Esophagus squamous epithelium (tissue), 5 donors: ENCODE results near the gene DDOST. TPM values are rescaled to one million over a fixed set of nuclear protein-coding genes. Genes with fewer than 3 reads are reported as not detected.

Experiments
- DNase-seq: peaks from one replicate; lab custom pipeline; 2025; lab: John Stamatoyannopoulos, UW
- H3K27ac ChIP-seq, 4 donors: fragments of 200-600 bp; sonication (generic); one replicate each; pipeline ENCODE4 v1.5.1; 2016 to 2019; ENCODE audit warnings: mild to moderate bottlenecking in 1 of 4
- H3K27me3 ChIP-seq, 4 donors: fragments of 200-600 bp; sonication (generic); 1 replicate in 3 of 4; 2 replicates in 1 of 4; pipeline versions ENCODE4 v1.5.1 to v1.6.0; 2017 to 2021; ENCODE audit warnings: antibody characterized with exemption in 1 of 4
- H3K36me3 ChIP-seq, 3 donors: fragments of 200-600 bp; sonication (generic); one replicate each; pipeline ENCODE4 v1.5.1; 2016 to 2019
- H3K4me1 ChIP-seq, 3 donors: fragments of 200-600 bp; sonication (generic); one replicate each; pipeline ENCODE4 v1.5.1; 2017 to 2019
- H3K4me3 ChIP-seq, 4 donors: fragments of 200-600 bp; sonication (generic); 1 replicate in 3 of 4; 2 replicates in 1 of 4; pipeline ENCODE4 v1.5.1; 2016 to 2019; ENCODE audit warnings: mild to moderate bottlenecking in 2 of 4, moderate library complexity in 1 of 4
- H3K9me3 ChIP-seq, 3 donors: fragments of 200-600 bp; sonication (generic); one replicate each; pipeline ENCODE4 v1.5.1; 2016 to 2019
- POLR2A ChIP-seq, 4 donors: fragments of 450-650 bp; IDR thresholded peaks; one replicate each; pipeline ENCODE4 v1.6.1; 2017; ENCODE audit warnings: antibody characterized with exemption in 4 of 4, mild to moderate bottlenecking in 4 of 4, moderate library complexity in 3 of 4
- WGBS, 2 donors: methylation state at CpG; one replicate each; pipeline ENCODE4 v1.1.5; 2018; 5-methylcytosine and 5-hydroxymethylcytosine counted together
- intact Hi-C: fragments of 100-400 bp; cut with DNase I; formaldehyde crosslinking; loops from one replicate; pipeline ENCODE4 v1.15.0; 2022
- total RNA-seq, 4 donors: library from RNA; depleted of rRNA; stranded (reverse); fragments of >200 nt; gene quantifications; one replicate each; pipeline ENCODE4 v1.1.0, GENCODE V29; 2016
- TF ChIP-seq, protein P1 (sequence below), 6 experiments: fragments of 450-650 bp in 4 of 6; fragments of 200-600 bp in 2 of 6; sonication (generic) in 2 of 6; IDR thresholded peaks; one replicate each; pipeline ENCODE4 v1.5.1; 2016 to 2019; ENCODE audit warnings: antibody characterized with exemption in 6 of 6, mild to moderate bottlenecking in 4 of 6, moderate library complexity in 4 of 6
- donor health status: DM: yes; HTN: yes; CAD: no.

Gene DDOST
- total RNA-seq, 4 donors from 2014 or later = 106 to 183 (median 127) TPM

DNA sequence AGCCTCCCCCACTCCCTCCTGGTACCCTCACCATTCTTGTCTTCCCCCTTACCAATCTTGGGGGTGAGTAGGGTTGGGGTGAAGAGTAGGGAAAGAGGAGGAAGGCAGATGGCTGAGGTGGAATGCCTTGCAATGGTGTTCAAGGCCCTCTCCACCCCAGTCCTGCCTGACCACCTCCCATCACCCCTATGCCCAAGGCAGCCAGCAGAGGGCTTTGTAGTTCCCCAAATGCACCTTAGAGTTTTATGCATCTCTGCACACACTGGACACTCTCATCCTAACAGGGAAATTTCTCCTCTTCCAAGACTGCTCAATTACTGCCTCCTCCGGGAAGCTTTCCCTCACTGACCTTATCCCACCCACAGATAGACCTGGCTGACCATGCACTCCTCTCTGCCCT lies 41.2 kb upstream of the DDOST start:
- Histone ChIP-seq H3K4me3 (no peak overlapping the region), H3K27ac (no peak overlapping the region), H3K27me3 (no peaks in the 10 kb centered on the region), H3K4me1 (peaks cover 0 to 3% (median 0%) of the 10 kb centered on the region in 3 donors), H3K36me3 (no peaks in the 10 kb centered on the region), H3K9me3 (no peaks in the 10 kb centered on the region)
- WGBS, 2 donors = 79 to 88% methylated on average over 1 of the region's 1 CpG
- intact Hi-C loops = no loop called here
- TF ChIP-seq, protein P1, sequence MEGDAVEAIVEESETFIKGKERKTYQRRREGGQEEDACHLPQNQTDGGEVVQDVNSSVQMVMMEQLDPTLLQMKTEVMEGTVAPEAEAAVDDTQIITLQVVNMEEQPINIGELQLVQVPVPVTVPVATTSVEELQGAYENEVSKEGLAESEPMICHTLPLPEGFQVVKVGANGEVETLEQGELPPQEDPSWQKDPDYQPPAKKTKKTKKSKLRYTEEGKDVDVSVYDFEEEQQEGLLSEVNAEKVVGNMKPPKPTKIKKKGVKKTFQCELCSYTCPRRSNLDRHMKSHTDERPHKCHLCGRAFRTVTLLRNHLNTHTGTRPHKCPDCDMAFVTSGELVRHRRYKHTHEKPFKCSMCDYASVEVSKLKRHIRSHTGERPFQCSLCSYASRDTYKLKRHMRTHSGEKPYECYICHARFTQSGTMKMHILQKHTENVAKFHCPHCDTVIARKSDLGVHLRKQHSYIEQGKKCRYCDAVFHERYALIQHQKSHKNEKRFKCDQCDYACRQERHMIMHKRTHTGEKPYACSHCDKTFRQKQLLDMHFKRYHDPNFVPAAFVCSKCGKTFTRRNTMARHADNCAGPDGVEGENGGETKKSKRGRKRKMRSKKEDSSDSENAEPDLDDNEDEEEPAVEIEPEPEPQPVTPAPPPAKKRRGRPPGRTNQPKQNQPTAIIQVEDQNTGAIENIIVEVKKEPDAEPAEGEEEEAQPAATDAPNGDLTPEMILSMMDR (IDR thresholded peaks at IDR 0.05) = peak in 1 of 6 experiments; percentile 20
- no peak for TF ChIP-seq POLR2A (IDR thresholded peaks at IDR 0.05)
- DNase-seq = no peak

DNA sequence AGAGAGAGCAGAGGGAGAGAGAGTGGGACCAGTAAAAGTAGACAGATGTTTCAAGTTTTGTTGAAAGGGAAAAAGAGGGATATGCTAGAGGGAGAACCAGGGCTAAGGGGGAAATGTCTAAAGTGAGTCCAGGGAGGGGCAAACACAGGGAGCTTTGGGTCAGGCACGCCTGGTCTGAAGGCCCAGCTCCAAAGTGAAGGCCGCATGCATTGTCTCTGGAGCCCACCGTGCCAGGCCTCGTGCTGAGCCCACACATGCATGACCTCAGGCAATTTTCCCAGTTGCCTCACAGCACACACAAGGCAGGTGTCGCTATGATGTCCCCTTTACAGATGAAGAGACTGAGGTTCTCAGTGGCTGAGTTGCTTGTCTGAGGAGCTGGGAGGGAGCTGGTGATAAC lies 40.7 kb upstream of the DDOST start:
- DNase-seq = no peak
- H3K27ac ChIP-seq = no peak overlapping the region
- 81 to 88% methylated on average over 3 to 5 of the region's 5 CpGs for WGBS, 2 donors
- intact Hi-C loops = no loop called here
- no peaks in the 10 kb centered on the region for H3K9me3 ChIP-seq
- H3K27me3 ChIP-seq = no peaks in the 10 kb centered on the region
- H3K4me1 ChIP-seq = peaks cover 0 to 9% (median 5%) of the 10 kb centered on the region in 3 donors
- no peaks in the 10 kb centered on the region for H3K36me3 ChIP-seq
- no peak for TF ChIP-seq POLR2A (IDR thresholded peaks at IDR 0.05)
- TF ChIP-seq, protein P1 (IDR thresholded peaks at IDR 0.05) = no peak
- H3K4me3 ChIP-seq = no peak overlapping the region

DNA sequence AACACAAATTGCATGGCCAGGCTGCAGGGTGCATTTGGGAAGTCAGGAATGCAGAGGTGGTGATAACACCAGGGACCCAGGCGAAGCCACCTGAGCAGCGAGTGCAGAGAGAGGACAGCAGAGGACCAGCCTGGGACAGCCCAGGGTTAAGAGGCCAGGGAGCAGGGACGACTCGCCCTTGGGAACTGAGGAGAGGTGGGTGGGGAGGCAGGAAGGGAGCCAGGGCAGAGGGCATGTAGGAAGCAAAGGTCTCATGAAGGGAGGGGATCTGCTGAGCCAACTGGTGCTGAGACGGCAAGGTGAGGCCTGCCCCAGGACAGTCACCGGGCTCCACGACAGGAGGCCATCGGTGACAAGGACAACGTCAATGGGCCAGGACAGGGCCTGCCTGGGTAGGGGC lies 40.3 kb upstream of the DDOST start:
- WGBS, 2 donors = 82 to 83% methylated on average over 9 of the region's 9 CpGs
- no peaks in the 10 kb centered on the region for H3K9me3 ChIP-seq
- H3K36me3 ChIP-seq = no peaks in the 10 kb centered on the region
- no peak overlapping the region for H3K4me3 ChIP-seq
- H3K27me3 ChIP-seq = no peaks in the 10 kb centered on the region
- TF ChIP-seq, protein P1 (IDR thresholded peaks at IDR 0.05) = no peak
- TF ChIP-seq POLR2A (IDR thresholded peaks at IDR 0.05) = no peak
- peaks cover 0 to 13% (median 7%) of the 10 kb centered on the region in 3 donors for H3K4me1 ChIP-seq
- DNase-seq = no peak
- intact Hi-C loops = no loop called here
- H3K27ac ChIP-seq = no peak overlapping the region

DNA sequence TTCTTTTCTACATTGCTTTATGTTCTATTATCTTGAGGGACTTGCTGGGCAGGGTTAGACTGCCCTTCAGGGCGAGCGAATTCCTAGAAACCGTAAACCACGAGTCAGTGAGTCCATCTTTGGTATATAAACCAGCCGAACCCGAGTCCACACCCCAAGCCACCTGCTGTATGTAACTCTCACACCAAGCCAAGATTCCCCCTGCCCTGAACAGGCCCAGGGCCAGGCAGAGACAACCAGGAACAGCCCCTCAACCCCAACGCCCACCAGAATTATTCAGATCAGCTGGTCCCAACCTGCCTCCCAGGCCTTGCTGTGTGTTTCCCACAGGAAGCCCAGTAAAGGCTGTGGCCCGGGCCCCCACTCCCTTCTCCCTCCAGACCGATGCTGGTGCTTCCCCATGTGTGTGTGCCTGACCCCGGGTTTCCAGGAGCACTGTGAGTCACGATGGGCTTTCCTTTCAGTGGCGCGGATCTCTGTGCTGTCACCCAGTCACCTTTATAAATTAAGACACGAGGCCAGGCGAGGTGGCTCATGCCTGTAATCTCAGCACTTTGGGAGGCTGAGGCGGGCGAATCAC lies 39.6 kb upstream of the DDOST start:
- Histone ChIP-seq H3K27ac (no peak overlapping the region), H3K27me3 (no peaks in the 10 kb centered on the region), H3K4me3 (no peak overlapping the region), H3K36me3 (no peaks in the 10 kb centered on the region), H3K4me1 (peaks cover 4 to 18% (median 12%) of the 10 kb centered on the region in 3 donors), H3K9me3 (no peaks in the 10 kb centered on the region)
- WGBS, 2 donors = 76 to 78% methylated on average over 13 to 17 of the region's 17 CpGs
- intact Hi-C loops = no loop called here
- no peak for TF ChIP-seq POLR2A (IDR thresholded peaks at IDR 0.05)
- TF ChIP-seq, protein P1 (IDR thresholded peaks at IDR 0.05) = no peak
- DNase-seq = no peak

DNA sequence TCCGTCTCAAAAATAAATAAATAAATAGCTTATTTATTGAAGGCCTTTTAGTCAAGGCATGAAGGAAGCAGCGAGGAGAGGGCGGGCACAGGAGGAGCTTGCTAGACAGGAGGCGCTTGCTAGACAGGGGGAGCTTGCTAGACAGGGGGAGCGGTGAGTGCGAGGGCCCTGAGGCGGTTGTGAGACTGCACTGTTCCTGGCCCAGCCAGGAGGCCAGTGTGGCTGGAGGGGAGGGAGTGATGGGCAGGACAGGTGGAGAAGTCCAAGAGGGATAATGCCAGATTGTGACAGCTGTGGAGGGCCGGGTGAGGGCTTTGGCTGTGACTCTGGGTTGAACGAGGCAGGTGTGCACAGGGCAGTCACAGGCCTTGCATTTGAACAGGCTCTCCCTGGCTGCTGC lies 38.4 kb upstream of the DDOST start:
- no peak for TF ChIP-seq POLR2A (IDR thresholded peaks at IDR 0.05)
- TF ChIP-seq, protein P1 (IDR thresholded peaks at IDR 0.05) = no peak
- H3K9me3 ChIP-seq = no peaks in the 10 kb centered on the region
- no peak overlapping the region for H3K27ac ChIP-seq
- H3K27me3 ChIP-seq = no peaks in the 10 kb centered on the region
- intact Hi-C loops = loop anchor here (5.0 kb wide), 1 partner anchor 493 kb away; no protein-coding TSS in a partner anchor
- 57 to 69% methylated on average over 9 of the region's 9 CpGs for WGBS, 2 donors
- no peak overlapping the region for H3K4me3 ChIP-seq
- H3K36me3 ChIP-seq = no peaks in the 10 kb centered on the region
- peaks cover 4 to 18% (median 12%) of the 10 kb centered on the region in 3 donors for H3K4me1 ChIP-seq
- no peak for DNase-seq
